Liver (tissue), 3 donors: Measurements from ENCODE around the gene STK4.

Source experiments
- SP1 ChIP-seq: IDR thresholded peaks from 2 replicates; pipeline ENCODE4 v1.6.1; 2018; ENCODE audit warnings: antibody characterized with exemption, mild to moderate bottlenecking
- TAF1 ChIP-seq: conservative IDR thresholded peaks from 2 replicates; pipeline ENCODE4 v1.6.1; 2016; ENCODE audit warnings: antibody characterized with exemption, mild to moderate bottlenecking
- TF ChIP-seq, protein P1 (sequence below): IDR thresholded peaks from 2 replicates; pipeline ENCODE4 v1.6.1; 2016; ENCODE audit warnings: antibody characterized with exemption
- TF ChIP-seq, protein P2 (sequence below): fragments of 150-350 bp; IDR thresholded peaks from 2 replicates; pipeline ENCODE4 v1.5.1; 2017; ENCODE audit warnings: improper control_type of control experiment, low read depth, low read length; ENCODE audit not compliant: missing input control
- TF ChIP-seq, protein P3 (sequence below): IDR thresholded peaks from 2 replicates; pipeline ENCODE4 v1.6.1; 2016; ENCODE audit warnings: antibody characterized with exemption
- donor health status: healthy.
- donor health status: healthy.

DNA sequence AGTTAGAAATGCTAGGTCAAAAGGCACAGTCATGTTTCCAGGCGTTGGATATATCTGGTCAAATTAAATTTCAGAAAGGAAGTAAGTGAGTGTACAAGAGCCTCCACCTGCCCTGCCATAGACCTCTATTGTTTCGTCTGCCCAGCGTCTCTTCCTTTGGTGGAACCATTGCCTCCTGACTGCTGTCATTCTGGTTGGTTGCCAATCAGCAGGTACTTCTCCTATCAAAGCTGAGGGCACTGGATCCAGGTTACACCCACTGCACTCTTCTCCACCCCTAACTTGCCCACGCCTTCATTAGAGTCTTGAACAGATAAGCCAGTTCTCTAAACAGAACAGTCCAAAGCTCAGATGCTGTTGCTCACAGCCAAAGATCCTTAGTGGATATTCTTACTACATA lies 151.3 kb downstream of the STK4 start:
- TF ChIP-seq, protein P1, sequence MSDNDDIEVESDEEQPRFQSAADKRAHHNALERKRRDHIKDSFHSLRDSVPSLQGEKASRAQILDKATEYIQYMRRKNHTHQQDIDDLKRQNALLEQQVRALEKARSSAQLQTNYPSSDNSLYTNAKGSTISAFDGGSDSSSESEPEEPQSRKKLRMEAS, result no peak
- TF ChIP-seq SP1 (no peak), TAF1 (no peak)
- TF ChIP-seq, protein P2, sequence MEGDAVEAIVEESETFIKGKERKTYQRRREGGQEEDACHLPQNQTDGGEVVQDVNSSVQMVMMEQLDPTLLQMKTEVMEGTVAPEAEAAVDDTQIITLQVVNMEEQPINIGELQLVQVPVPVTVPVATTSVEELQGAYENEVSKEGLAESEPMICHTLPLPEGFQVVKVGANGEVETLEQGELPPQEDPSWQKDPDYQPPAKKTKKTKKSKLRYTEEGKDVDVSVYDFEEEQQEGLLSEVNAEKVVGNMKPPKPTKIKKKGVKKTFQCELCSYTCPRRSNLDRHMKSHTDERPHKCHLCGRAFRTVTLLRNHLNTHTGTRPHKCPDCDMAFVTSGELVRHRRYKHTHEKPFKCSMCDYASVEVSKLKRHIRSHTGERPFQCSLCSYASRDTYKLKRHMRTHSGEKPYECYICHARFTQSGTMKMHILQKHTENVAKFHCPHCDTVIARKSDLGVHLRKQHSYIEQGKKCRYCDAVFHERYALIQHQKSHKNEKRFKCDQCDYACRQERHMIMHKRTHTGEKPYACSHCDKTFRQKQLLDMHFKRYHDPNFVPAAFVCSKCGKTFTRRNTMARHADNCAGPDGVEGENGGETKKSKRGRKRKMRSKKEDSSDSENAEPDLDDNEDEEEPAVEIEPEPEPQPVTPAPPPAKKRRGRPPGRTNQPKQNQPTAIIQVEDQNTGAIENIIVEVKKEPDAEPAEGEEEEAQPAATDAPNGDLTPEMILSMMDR, result no peak
- TF ChIP-seq, protein P3, sequence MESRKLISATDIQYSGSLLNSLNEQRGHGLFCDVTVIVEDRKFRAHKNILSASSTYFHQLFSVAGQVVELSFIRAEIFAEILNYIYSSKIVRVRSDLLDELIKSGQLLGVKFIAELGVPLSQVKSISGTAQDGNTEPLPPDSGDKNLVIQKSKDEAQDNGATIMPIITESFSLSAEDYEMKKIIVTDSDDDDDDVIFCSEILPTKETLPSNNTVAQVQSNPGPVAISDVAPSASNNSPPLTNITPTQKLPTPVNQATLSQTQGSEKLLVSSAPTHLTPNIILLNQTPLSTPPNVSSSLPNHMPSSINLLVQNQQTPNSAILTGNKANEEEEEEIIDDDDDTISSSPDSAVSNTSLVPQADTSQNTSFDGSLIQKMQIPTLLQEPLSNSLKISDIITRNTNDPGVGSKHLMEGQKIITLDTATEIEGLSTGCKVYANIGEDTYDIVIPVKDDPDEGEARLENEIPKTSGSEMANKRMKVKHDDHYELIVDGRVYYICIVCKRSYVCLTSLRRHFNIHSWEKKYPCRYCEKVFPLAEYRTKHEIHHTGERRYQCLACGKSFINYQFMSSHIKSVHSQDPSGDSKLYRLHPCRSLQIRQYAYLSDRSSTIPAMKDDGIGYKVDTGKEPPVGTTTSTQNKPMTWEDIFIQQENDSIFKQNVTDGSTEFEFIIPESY, result no peak
